Measurements from ENCODE around the gene SEZ6.

Gene SEZ6

DNA sequence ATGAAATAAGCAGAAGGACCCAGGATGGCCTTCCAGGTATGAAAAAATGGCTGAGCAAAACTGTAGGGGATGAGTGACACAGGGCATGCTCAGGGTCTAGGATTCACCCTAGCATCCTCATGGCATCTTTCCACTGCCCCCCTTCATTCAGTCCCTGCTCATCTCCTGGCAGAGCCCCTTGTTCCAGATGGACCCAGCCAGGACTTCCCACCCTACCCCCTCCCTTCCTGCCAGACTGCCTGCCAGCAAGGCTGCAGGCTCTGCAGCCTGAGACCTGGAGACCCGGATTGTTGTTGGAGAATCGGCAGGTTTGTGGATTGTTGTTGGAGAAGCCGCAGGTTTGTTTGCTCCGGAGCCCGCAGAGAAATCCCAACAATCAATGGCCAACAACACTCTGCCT lies 6.6 kb downstream of the SEZ6 start:
- no peak for DNase-seq

DNA sequence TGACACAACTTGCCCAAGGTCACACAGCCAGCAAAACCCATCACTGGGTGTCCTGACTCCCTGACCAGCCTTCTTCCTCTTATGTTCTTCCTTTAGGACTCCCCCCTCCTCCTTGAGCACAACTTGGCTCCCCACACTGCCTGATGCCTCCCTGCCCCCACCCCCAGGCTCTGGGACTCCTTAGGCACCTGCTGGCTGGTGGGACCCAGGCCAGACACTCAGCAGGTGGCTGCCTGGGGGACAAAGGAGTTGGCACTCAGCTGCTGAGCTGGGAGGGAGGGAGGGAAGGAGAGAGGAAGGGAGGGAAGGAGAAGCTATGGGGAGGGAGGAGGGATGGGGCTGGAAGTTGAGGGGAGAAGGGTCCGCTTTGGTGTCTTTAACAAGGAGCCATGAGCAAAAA lies 8.0 kb downstream of the SEZ6 start:
- no peak for DNase-seq

DNA sequence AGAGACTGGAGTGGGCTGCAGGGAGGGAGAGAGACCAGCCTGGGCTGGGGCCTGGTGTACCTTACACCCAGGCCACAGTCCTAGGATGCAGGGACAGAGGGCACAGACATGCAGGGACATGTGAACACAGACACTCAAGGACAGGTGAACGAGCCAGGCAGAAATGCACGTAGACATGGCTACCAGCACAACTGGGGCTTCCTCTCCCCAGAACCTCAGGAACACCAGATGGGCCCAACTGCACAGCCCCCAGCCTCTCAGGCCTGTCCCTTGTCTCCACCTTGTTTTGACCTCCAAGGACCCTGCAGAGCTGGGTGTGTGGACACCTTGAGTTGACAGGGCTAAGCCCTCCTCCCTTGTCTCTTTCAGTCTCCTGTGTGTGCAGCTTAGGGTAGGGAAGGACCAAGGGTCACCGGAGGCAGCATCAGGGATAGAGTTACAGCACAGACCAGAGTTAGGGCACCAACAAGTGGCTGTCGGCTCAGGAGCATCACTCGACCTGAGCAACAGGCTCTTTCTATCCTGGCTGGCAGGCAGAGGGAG lies 9.2 kb downstream of the SEZ6 start:
- no peak for DNase-seq

DNA sequence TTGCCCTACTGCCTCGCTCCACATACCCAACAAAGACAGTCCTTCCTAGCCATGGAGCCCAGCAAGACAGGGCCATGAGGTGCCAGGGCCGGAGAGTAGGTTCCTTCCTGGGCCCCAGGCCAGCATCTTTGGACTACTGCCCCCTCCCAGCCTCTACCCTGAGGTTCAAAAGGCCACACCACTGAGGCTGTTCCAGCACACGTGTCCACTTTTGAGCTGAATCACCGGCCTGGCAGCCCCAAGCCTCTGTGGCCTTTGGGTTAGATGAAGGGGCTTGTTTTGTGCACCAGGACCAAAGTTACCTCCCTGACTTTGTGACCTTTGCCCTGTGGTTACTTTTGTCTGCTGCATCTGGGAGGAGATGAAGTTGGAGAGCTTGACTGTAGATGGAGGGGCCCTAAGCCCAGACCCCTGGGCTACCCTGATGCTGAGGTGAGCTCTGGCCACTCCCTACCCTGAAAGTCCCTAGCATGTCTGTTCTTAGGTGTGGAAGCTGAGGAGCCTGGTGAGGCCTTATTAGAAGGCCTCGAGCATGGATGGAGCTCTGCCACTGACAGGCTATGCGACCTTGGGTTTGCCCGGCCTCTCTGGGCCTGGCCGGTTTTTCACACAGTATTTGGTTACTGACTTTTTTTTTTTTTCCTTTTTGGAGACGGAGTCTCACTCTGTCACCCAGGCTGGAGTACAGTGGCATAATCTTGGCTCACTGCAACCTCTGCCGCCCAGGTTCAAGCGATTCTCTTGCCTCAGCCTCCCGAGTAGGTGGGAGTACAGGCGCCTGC lies 12.0 kb downstream of the SEZ6 start:
- no peak for DNase-seq

DNA sequence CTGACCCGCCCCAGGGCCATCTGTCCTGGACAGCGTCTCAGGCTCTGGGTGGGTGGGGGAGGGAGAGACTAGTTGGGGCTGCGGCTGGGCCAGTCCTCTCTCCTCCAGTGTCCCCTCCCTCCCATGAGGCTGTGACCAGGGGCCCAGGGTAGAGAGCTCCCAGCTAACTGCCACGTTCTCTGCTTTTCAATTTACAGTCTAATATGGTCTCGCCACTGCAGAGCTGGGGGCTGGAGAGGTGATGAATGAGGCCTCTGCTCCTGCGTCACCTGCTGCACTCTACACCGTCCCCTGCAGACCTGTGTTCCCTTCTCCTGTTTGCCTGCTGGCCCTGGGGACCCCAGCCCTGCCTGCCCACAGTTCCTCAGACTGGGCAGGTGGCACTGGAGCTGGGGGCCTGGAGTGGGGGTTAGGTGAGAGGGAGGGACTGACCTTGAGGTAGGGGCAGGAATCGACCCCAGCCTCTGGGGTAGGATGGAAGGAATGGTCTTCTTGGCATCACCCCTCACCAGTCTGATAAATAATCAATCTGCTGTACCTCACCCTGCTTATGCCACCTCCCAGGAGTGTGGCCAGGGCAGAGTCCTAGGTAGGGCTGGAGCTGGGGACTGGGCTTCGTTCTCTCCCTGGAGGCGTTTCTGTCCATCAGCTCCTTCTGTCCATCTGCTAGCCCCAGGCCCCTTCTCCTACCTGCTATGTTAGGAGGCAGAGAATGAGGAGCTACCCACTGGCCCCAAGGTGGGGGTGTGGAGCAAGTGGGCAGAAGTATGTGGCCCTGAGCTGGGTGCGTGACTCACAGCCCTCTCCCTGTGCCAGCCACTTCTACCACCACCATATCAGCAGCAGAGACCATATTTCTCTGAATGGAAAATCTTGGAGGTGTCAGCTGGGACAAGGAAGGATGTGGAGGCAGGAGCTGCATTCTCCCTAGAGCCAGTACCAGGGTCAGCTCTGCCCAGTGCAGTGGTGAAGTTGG lies 12.9 kb downstream of the SEZ6 start:
- DNase-seq, result no peak

DNA sequence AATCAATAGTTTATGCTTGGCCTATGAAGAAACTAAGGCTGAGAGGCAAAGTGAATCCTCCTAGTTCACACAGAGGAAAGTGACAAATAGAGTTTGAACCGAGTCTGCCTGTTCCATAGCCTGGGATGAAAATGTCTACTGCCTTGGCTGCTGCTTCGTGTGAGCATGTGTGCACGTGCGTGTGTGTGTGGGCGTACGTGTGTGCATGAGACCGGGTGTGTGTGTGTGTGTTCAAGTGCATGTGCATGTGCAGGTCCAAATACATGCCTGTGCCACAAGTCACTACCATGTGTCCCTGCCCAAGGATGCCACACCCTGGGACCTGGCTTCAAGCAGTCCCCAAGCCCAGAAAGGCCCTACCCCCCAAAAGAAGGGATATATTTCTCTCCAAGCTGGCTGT lies 13.6 kb downstream of the SEZ6 start:
- DNase-seq, result no peak

DNA sequence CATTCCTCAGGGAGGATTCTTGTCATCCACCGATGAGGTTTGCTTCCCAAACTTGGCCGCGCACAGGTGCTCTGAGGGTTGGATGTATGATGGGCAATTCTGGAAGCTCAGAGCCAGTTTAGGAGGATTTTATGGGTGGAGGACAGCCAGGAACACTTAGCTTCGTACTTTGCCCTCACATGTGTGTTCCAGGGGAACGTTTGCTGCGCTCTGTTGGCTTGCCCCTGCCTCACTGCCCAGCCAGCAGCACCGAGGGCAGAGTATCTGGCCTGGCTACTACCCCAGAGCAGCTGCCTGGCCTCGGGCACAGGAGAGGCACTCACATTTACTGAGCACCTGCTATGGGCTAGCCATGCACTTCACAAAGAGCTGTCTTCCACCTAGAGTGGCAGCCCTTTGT lies 14.1 kb downstream of the SEZ6 start:
- no peak for DNase-seq

DNA sequence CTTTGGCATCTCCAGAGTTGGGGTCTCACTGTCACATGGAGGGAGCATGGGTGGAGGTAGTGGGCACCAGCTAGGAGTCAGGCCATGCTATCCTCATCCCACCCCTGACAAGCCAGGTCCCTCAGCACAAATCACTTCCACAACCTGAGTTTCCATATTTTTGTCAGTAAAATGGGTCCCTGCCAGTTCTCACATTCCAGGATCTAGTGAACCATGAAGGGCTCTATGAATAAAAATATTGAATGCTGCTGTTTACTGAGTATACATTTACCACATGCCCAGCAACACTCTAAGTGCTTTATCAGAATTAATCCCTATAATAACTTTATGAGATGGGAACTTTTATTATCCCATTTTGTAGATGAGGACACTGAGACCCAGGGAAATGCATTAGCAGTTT lies 16.8 kb downstream of the SEZ6 start:
- DNase-seq, result no peak

DNA sequence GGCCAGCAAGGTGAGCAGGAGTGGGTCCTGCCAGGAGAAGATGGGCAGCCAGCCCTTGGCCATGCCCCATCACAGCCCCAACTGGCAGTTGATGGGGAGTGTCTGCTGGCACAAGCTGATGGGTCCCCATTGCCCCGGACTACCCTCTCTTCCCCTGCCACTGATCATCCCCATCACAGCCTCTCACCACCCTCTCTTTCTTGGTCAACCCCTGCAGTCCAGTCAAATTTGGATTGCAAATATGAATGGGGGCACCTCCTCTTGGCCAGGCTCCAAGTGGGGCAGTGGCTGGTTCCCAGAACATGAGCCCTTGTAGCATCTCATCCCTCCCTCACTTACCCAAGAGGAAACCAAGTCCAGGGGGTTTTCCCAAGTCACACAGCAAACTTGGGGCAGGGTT lies 17.4 kb downstream of the SEZ6 start:
- DNase-seq, result no peak

DNA sequence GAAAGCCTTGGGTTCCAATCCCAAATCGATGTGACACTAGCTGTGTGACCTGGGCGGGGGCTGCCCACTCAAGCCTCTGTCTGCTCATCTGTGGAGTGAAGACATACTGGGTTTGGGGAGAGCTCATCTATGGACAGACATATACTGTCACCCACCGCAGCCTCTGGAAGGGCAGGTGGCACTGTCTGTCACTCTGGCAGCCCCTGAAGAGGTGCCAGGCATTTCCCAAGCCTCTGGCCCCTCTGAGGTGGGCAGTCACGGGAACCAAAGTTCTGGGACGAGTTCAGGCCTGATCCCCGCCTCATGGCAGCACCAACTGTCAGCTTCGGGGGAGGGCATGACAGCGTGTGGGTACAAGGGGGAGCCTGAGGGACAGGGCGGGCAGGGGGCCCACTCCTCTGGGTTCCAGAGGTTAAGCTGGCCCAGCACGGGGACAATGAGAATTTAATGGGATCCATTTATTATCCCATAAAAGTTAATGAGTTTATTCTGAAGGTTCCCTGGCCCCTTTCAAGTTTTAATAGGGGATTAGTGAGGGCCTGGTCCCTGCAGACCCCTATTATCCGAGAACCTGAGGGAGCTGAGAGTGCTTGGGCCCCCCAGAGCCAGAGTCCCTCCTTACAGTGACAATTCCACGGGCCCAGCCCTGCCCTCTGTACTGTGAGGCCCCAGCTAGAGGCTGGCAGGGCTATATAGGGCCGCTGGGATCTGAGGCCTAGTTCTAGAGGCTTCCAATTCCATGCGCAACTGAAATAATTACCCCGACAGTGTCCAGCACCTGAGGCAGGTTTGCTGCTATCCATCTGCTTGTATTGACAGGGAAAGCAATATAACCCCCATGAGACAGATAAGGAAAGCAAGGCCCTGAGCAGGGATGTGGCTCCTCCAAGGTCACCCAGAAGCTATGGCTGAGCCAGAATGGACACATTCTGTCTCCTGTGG lies 18.8 kb downstream of the SEZ6 start:
- no peak for DNase-seq

DNA sequence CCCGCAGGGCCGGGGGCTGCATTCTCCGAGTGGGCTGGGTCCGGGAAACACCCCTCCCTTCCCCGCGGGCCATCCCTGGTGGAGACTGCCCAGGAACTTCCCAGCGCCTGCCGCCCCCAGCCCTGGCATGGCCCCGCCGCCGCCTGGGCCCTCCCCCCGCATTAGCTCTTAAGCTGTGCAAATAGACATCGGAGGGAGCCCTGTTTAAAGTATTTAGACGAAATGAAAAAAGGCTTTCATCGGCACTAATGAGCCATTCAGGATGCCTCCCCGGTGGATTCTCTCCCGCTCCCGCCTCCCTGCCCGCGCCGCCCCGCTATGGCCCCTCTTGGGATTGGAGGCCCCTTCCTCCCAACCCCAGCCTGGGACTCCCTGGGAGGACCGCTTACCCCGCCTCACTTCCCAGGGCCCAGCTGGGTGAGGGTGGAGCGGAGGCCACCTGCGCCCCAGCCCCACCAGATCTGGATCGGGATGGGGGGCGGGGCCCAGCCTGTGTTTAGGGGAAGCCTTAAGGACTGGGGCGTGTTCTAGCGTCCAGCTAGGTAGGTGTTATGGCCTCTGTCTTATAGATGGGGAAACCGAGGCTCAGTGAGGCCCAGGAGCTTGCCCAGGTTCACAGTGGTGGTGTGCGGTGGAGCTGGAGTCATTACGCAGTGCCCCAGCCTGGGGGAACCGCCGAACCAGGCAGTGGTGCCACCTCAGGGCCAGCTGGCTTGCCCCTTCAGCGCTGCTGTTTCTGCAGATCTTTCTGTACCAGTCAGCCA lies 19.7 kb downstream of the SEZ6 start:
- DNase-seq, result no peak

DNA sequence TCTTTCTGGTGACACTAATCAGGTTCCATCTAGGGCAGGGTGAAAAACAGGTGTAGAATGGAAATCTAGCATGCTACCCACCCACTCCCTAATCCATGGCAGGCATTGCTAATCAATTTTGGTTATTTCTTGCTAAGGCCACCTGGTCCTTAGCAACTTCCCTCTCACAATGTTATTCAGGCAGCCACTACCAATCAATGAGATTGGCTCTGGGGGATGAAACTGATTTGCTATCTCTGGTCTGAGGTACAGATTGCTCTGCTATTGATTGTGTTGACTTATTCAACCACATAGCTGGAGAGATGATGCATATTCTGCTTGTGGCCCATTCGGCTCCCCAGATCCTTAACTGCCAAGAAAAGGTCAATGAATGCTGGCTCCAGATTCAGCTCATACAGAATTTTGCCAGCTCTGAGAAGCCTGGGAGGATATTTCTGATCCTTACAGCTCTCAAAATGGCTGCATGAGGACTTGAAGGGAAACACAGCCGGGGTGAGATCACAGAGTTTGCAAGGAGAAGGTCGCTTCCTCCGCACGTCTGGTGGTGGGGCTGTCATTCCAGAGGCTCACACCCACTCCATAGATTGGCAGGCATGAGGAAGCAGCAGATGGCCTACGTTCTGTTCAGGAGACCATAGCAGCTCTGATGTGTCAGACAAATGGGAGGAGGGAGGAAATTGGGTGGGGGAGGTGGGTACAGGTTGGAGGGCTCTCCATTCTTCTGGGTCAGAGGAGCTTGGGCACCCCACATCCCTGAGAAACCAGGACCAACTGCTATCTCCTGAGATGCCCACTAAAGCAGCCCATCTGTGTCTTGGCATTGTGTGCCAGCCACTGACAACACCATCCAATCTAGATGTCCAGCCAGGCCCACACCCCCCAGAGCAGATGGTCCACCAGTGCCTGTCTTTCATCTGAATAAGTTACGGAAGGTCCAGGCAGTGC lies 22.3 kb downstream of the SEZ6 start:
- no peak for DNase-seq

DNA sequence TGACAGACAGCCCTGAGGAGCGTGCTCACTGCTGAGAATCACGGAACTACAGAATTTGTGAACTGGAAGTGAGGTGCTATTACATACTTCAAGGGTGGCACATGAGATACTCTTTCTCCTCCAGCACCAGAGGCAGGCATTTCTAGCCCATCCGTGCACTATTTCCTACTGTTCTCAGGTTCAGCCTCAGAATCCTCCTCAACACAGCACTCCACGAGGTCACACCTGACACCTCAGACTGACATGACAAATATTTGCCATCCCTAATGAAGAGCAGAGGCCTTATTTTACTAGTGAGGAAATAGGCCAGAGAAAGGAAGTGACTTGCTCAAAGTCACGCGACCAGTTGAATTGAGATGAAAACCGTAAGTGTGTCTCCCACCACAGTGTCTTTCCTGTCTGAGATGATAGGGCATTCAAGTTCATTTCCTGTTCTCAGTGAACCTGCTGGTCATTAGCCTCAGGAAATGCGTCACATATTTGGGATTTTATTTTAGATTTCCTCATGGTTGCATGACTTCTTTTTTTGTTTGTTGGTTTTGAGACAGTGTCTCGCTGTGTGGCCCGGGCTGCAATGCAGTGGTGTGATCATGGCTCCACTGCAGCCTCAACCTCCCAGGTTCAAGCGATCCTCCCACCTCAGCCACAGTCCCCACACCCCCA lies 23.6 kb downstream of the SEZ6 start:
- DNase-seq, result peak; percentile 29

DNA sequence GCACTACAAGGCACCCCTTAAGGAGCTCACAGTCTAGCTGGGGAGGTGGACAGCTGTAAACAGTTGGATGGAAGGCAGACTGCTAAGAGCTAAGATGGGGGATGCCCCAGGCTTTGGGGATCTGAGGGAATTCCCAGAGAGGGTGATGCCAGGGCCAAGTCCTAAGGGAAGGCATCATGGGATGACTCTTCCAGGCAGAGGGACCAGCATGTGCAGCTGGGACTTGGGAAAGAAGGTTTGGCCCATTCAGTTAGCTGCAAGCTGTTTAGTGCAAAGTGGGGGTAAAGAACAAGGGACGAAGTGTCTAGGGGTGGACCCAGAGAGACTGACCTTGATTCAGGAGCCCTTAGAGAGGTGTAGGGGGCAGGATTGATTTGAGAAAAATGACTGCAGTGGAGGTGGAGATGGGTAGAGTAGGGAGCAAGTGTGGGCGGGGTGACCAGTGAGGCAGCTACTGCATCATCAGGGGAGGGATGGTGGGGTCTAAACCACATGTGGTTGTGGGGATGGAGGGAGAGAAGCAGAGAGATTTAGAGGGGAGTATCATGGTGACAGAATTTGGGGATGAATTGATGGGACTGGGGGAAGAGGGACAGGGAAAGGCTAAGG lies 27.4 kb downstream of the SEZ6 start:
- DNase-seq, result no peak

DNA sequence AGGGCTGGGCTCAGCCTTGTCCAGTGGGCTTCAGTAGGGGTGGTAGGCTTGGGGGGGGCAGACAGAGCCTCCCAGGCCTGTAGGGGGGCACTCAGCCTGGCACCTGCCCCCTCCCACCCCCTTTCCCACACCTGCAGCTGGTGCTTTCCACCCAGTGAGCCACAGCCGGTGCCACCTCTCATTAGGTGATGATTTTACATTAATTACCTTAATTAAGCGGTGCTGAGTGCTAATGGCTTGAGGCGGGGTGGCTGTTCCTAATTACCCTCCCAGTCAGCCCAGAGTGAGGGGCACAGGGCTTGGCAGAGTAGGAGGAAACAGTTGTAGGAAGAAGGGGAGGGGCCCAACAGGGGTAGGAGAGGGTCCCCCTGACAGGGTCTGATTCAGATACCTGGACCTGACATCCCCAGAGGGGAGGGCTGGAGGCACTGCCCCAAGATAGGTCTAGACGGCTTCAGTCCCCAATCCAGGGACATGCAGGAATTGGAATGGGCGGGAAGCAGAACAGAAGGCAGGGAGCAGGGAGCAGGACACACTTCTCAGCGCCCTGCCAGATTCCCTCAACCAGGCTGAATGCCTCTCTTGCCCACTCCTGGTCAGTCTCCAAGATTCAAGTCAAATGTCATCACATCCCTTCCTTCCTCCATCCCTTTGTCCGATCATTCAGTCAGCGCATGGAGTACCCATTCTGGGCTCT lies 28.0 kb downstream of the SEZ6 start:
- no peak for DNase-seq

DNA sequence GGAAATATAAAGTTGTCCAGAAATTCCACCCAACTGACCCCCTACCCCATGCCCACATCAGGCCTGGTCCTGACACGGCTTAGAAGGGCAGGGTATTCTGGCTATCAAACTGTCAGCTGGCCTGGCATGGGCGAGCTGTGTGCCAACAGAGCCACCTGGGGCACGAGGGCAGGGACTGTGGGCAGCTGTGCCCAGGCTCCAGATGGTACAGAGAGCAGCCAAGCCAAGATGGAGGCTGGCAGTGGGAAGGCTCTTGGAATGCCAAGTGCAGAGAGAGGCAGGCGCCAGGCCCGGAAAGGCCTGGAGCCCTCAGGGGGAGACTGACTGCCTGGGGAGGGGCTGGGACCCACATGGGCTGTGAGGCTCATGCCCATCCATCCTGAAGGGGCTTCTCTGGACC lies 30.2 kb downstream of the SEZ6 start:
- DNase-seq, result no peak

DNA sequence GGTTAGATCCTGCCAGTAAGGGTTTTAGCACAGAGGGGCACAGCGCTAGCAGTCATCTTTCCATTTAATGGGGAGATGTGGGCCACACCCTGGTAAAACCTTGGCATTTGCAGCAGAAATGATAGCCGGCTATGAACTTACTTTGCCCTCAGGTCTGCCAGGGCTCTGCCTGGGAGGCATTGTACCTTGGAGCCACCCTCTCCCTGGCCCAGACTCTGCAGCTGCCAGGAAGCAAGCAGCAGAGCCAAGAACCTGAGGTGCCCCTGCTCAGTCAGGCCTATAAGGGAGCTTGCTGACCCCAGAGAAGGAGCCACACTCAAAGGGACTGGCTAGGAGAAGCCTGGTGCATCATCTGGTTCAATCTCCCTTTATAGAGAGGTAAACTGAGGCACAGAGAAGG lies 30.8 kb downstream of the SEZ6 start:
- no peak for DNase-seq

DNA sequence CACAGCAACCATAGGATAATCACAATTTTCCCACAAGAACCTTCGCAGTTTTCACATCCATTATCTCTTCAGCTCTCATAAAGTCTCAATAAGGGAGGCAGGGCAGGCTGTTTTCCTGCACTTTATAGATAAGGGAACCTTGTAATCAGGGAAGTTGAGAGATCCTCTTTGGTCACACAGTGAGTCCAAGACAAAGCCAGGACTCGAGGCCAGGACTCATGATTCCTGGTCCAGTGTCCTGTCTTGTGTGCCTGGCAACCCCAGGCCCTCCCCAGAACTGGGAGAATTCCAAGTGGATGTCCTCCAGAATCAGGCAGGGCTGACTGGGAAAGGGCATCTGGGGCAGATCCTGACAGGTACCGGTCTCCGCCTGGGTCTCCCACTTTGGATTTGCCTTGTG lies 31.4 kb downstream of the SEZ6 start:
- DNase-seq, result no peak

DNA sequence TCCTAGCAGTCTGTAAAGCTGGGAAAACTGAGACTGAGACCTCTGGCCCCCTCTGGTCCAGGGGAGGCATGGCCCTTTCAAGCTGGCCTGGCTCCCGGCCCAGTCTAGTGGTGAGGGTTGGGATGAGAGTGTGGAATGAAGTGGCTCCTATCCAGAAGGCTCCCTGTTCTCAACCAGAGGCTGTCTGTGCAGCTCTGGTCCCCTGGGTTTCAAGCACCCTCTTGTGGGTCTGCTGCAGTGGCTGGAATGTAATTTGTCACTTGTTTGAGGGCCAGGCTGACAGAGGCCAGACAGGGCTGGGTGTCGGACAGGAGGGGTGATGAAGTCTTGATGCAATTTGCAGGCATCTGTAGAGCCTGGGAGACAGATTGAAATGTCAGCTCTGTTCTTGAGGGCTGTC lies 32.4 kb downstream of the SEZ6 start:
- peak; percentile 86 for DNase-seq
